GM18508 (cell line): ENCODE data around the gene PRPF40A.
A peak's percentile ranks its signal among the peaks of the same experiment; 100 is the strongest.
"Not testable (repeated sequence)": the region's sequence is repeated elsewhere in the genome, so short reads cannot be mapped to it uniquely, and the experiment has no call there.

ENCODE experiments used
- ATAC-seq: cut with Tn5 transposase; IDR thresholded peaks from one replicate; pipeline ENCODE4 v1.9.1; 2021; ENCODE audit warnings: moderate number of reproducible peaks; ENCODE audit not compliant: insufficient read depth, unreplicated experiment

Gene PRPF40A

GRCh38 chr2:152717228-152718075 is at the start of gene PRPF40A:
Gene PRPF40A (minus strand): TSS chr2:152717461. CDS start chr2:152717439, 22 bp downstream.
- ATAC-seq = peak; percentile 57

DNA sequence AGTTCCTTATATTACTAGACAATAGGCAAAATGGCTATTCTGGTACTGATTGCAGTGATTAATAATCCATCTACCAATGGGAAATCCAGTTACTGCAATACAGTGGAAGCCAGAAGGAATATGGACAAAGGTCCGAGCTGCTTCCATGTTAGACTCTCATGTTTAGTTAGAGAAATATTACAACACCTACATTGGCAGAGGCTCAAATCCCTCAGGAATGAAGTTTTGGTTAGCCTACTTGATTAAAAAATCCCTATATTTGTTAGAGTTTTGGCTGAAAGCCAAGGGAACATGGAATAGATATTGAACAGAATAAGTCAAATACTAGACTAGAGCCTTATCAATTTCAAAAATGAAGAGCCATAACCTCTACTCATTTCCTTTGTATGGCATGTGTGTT is 49.7 kb upstream of the PRPF40A start:
- no peak for ATAC-seq

DNA sequence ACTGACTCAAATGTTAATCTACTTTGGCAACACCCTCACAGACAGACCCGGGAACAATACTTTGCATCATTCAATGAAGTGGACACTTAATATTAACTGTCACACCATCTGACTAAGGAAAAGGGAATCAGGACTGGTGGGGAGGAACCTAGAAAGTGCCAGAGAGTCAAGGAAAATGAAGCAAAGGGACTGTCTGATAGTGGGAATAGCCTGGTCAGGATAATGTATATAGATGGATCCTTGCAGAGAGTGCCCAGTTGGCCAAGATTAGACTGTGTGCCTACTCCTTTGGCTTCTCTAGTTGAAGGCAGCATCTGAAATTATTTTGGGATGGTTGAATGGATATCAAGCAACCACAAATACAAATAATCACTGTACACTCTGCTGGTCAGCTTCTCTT is 46.4 kb upstream of the PRPF40A start:
- ATAC-seq = no peak

DNA sequence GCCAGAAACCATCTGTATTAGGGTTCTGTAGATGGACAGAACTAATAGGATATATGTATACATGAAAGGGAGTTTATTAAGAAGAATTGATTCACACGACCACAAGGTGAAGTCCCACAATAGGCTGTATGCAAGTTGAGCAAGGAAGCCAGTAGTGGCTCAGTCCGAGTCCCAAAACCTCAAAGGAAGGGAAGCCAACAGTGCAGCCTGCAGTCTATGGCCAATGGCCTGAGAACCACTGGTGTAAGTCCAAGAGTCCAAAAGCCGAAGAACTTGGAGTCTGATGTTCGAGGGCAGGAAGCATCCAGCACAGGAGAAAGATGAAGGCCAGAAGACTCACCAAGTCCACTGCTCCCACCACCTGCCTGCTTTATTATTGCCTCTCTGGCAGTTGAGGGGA is 45.9 kb upstream of the PRPF40A start:
- ATAC-seq = not testable (repeated sequence)

DNA sequence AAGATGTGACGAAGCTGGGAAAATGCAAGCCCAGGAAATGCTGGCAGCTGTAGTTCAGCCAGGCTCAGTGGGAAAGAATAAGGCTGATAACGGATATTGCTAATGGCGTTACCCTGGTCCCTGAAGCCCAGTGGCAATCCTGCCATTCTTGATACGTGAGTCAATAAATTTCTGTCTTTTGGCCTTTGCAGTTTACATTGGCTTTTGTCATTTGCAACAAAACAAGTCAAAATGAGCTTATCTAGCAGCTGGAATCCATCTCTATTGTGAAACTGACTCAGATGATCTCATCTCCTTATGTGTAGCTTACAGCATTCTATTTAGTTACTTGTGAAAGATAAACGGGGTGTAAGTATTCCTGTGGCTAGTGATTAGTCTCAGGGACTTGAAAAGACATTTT is 44.9 kb upstream of the PRPF40A start:
- no peak for ATAC-seq

- no peak for ATAC-seq
Measured at GRCh38 chr2:152761214-152761613, 44.0 kb upstream of the PRPF40A start.

DNA sequence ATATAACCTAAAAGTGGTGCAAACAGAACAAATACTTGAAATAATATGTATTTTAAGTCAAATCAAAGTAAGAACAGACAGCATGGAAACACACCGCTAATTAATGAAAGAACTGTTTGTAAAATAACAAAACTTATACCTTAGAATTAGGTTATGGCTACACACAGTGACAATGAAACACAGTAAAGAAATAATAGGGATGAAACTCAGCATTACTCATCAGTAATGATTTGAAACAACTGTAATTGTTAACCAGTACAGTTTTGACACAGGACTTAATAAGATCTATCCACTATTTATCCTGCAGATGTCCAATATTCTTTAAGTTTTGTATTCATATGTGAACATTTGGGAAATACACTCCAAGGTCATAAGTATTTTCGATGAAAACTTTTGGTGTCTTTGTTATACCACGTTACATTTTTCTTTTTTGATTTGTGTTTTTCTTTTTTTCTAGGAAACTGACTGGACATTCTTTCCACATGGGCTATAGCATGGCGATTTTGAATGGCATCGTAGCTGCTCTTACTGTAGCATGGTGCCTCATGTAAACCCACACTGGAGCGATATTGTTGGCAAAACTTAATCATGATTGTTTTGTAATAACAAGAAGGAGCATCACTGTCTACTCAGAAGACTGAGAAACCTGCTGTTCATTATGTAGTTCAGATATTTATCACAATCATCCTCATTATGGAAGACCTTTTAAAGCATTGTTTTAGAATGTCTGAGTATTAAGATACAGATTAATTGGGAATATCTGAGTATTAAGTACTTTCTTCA is 42.2 kb upstream of the PRPF40A start:
- no peak for ATAC-seq

- ATAC-seq = no peak
Measured at GRCh38 chr2:152755029-152755428, 37.8 kb upstream of the PRPF40A start.

- not testable (repeated sequence) for ATAC-seq
Measured at GRCh38 chr2:152747751-152748150, 30.5 kb upstream of the PRPF40A start.

GRCh38 chr2:152743002-152743401 is 25.7 kb upstream of the PRPF40A start:
- no peak for ATAC-seq

- ATAC-seq = peak; percentile 86
Measured at GRCh38 chr2:152740743-152741328, 23.6 kb upstream of the PRPF40A start.

GRCh38 chr2:152739705-152740104 is 22.4 kb upstream of the PRPF40A start:
- not testable (repeated sequence) for ATAC-seq

DNA sequence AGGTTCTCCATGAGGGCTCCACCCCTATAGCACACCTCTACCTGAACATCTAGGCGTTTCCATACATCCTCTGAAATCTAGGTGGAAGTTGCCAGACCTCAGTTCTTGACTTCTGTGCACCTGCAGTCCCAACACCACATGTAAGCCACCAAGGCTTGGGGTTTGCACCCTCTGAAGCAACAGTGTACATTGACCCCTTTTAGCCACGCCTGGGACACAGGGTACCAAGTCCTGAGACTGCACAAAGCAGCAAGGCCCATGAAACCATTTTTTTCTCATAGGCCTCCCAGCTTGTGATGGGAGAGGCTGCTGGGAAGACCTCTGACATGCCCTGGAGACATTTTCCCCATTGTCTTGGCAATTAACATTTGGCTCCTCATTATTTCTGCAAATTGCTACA is 21.2 kb upstream of the PRPF40A start:
- ATAC-seq = no peak

DNA sequence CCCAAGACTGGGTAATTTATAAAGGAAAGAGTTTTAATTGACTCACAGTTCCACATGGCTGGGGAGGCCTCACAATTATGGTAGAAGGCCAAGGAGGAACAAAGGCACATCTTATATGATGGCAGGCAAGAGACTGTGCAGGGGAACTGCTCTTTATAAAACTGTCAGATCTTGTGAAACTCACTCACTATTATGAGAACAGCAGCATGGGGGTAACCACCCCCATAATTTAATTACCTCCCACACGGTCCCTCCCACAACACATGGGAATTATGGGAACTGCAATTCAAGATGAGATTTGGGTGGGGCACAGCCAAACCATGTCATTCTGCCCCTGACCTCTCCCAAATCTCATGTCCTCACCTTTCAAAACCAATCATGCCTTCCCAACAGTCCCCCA is 20.2 kb upstream of the PRPF40A start:
- not testable (repeated sequence) for ATAC-seq

DNA sequence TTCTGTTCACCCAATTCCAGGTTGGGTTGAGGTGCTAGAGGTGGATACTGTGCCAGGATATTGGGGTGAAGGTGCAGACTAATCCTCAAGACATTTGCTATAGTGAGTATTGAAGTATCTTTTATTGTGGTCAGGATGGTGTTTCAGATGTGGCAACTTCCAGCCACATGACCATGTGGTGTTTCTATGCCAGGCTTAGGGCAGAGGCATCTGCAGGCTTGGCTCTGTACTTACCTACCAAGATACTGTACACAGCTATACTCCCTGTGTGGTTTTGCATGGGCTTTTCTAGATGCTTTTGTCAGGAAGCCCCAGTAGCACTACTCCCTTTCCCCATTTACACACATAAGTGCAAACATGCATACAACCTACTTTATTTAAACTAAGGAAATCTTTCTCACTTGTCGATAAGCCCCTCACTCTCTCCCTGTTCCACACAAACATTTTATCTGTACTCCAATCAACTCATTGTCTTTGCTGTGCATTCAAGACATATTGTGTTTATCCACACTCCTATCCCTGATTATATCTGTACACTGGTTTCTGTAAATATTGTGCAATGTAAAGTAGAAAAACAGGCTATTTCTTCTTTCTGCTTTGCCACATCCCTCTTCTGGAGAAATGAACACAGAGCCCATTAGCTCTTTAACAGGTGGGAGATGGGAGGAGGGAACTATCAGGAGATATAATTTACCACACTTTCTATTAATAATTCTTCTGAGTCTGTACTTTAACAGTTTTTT is 13.5 kb upstream of the PRPF40A start:
- peak; percentile 53 for ATAC-seq

- ATAC-seq = peak; percentile 37
Measured at GRCh38 chr2:152729844-152730243, 12.6 kb upstream of the PRPF40A start.

DNA sequence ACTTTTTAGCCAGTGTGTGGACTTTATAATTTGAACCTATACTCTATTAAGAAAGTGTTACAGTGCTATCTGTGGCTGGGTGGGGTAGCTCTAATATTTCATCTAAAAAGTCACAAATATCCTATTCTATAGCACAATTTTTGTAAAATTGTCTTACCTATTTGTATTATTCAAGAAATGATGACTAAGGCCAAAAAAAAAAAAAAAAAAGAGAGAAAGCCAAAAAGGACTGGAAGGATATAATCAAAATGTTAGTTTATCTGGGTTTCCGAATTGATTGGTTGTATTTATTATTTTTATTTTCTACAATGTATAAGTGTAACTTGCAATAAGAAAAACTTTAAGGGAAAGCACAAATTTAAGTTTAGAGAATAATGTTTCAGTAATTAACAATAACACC is 6.7 kb upstream of the PRPF40A start:
- ATAC-seq = no peak

GRCh38 chr2:152722639-152723038 is 5.4 kb upstream of the PRPF40A start:
- ATAC-seq = not testable (repeated sequence)

GRCh38 chr2:152720794-152721193 is 3.5 kb upstream of the PRPF40A start:
- ATAC-seq = no peak

- peak; percentile 21 for ATAC-seq
Measured at GRCh38 chr2:152718909-152719645, 1.8 kb upstream of the PRPF40A start.
